ENCODE data around the gene SLC25A12.

DNA sequence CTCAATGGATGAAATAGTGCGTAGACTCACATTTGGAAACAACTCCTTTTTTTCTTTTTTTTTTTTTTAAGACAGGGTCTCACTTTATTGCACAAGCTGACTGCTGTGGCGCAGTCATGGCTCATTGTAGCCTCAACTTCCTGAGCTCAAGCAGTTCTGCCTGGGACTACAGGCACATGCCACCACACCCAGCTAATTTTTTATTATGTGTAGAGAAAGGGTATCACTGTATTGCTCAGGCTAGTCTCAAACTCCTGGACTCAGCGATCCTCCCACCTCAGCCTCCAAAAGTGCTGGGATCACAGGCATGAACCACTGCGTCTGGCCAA lies 45.7 kb upstream of the SLC25A12 start:
- TF ChIP-seq CHD2 (IDR thresholded peaks at IDR 0.05; ENCODE audit: low read length, partially characterized antibody) = no peak
- TF ChIP-seq, protein P1, sequence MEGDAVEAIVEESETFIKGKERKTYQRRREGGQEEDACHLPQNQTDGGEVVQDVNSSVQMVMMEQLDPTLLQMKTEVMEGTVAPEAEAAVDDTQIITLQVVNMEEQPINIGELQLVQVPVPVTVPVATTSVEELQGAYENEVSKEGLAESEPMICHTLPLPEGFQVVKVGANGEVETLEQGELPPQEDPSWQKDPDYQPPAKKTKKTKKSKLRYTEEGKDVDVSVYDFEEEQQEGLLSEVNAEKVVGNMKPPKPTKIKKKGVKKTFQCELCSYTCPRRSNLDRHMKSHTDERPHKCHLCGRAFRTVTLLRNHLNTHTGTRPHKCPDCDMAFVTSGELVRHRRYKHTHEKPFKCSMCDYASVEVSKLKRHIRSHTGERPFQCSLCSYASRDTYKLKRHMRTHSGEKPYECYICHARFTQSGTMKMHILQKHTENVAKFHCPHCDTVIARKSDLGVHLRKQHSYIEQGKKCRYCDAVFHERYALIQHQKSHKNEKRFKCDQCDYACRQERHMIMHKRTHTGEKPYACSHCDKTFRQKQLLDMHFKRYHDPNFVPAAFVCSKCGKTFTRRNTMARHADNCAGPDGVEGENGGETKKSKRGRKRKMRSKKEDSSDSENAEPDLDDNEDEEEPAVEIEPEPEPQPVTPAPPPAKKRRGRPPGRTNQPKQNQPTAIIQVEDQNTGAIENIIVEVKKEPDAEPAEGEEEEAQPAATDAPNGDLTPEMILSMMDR (IDR thresholded peaks at IDR 0.05) = no peak
- no peak for TF ChIP-seq PHF8 (IDR thresholded peaks at IDR 0.05; ENCODE audit: borderline replicate concordance, low read depth)
